Measurements from ENCODE around the gene MGAT4A.

Gene MGAT4A

DNA sequence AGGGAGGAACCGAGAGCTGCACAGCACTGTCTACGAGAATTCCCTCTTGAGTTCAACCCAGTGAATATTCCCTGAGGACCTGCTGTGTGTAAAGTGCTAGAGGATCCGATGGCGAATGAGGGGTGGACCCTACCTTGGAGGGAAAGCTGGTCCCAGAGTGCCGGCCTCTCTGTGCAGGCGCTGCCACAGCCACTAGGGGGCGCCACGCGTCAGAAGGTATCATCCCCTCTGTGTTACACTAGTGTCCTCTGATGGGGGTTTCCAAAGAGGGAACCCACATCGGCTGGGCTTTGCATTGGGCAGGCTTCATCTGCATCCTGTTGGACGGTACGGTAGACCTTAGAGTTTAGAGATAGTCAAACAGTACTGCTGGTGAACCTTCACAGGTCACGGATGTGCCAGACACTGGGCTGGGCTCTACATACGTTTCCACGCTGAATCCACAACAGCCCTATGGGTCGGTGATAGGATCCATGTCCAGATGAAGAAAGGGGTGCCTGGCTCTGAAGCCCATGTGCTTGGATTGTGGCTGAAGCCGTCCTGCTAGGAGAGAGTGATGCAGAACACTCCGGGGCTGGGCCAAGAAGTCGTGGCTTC lies 161.6 kb downstream of the MGAT4A start:
- DNase-seq, result peak; percentile 5

Data from HCEC 1CT (cell line).